Stomach smooth muscle (tissue), 2 donors: Measurements from ENCODE around the gene NRTN.

Experiments used
- H3K27ac ChIP-seq: one replicate; pipeline ENCODE4 v1.7.0; 2013; ENCODE audit warnings: mild to moderate bottlenecking, low read length, inconsistent platforms
- H3K27me3 ChIP-seq, 2 donors: one replicate each; pipeline ENCODE4 v1.7.0; 2013; ENCODE audit warnings: low read length in 2 of 2; ENCODE audit not compliant: insufficient read depth in 2 of 2, control insufficient read depth in 1 of 2
- H3K36me3 ChIP-seq, 2 donors: one replicate each; pipeline ENCODE4 v1.7.0; 2013; ENCODE audit warnings: low read length in 2 of 2; ENCODE audit not compliant: control insufficient read depth in 2 of 2, insufficient read depth in 2 of 2
- H3K4me1 ChIP-seq: one replicate; pipeline ENCODE4 v1.7.0; 2013; ENCODE audit warnings: low read length; ENCODE audit not compliant: control insufficient read depth, insufficient read depth
- H3K4me3 ChIP-seq, 2 donors: one replicate each; pipeline ENCODE4 v1.7.0; 2013; ENCODE audit warnings: low read length in 2 of 2
- H3K9ac ChIP-seq, 2 donors: one replicate each; pipeline ENCODE4 v1.7.0; 2013; ENCODE audit warnings: low read length in 2 of 2, mild to moderate bottlenecking in 1 of 2
- H3K9me3 ChIP-seq, 2 donors: one replicate each; pipeline ENCODE4 v1.7.0; 2013; ENCODE audit warnings: low read length in 2 of 2; ENCODE audit not compliant: control insufficient read depth in 2 of 2
- donor health status: healthy.
- donor health status: Pancreatic carcinoma.

Gene NRTN

GRCh38 chr19:5803752-5804515 is 933 bp upstream of the NRTN start:
- peak overlapping the region; percentile 41 for H3K27ac ChIP-seq
- peak overlapping the region; percentile 29 to 38 for H3K9ac ChIP-seq
- no peaks in the 10 kb centered on the region for H3K36me3 ChIP-seq
- peaks cover 6 to 9% of the 10 kb centered on the region in 2 donors for H3K27me3 ChIP-seq
- peaks cover 28% of the 10 kb centered on the region for H3K4me1 ChIP-seq
- peak overlapping the region; percentile 19 to 67 for H3K4me3 ChIP-seq
- H3K9me3 ChIP-seq: no peaks in the 10 kb centered on the region

DNA sequence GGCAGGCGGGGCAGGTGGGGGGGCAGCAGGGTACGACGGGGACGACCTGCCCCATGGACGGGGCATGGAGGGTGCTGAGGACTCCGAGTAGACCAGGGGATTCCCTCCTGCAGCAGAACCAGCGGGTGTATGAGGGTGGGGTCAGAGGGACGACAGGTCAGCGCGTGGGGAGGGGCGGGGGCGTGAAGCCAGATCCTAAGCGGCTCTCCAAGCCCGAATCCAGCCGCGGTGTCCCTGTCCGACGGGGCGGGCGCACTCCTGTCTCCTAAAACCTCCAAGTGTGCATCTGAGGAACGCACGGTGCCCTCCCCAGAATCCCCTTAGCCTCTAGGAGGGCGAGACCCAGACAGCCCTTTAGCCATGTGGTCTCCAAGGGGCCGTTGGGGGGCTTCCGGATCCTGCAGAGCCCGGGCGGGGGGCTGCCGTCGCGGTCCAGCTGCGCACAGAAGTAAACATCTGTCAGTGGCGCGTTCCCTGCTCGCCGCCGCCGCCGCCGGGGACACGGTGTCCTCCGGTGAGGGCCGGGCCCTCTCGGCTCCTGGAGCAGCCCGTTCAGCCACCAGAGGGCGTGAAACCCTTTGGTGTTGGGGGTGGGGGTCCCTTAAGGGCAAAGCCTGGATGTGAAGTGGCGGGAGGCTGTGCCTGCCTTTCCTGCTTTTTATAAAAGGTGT is 730 bp downstream of the NRTN start:
- H3K4me1 ChIP-seq: peaks cover 24% of the 10 kb centered on the region
- no peaks in the 10 kb centered on the region for H3K9me3 ChIP-seq
- H3K27ac ChIP-seq: peak overlapping the region; percentile 86
- H3K36me3 ChIP-seq: no peaks in the 10 kb centered on the region
- H3K27me3 ChIP-seq: peaks cover 4 to 9% of the 10 kb centered on the region in 2 donors
- H3K9ac ChIP-seq: peak overlapping the region; percentile 51 to 53
- peak overlapping the region; percentile 71 to 74 for H3K4me3 ChIP-seq

GRCh38 chr19:5806133-5806489 is 1.2 kb downstream of the NRTN start:
- Histone ChIP-seq H3K4me1 (peaks cover 23% of the 10 kb centered on the region), H3K9ac (peak overlapping the region; percentile 7 to 29), H3K9me3 (no peaks in the 10 kb centered on the region), H3K36me3 (no peaks in the 10 kb centered on the region), H3K4me3 (peak overlapping the region; percentile 71 to 74), H3K27me3 (peaks cover 4 to 9% of the 10 kb centered on the region in 2 donors), H3K27ac (peak overlapping the region; percentile 86)

DNA sequence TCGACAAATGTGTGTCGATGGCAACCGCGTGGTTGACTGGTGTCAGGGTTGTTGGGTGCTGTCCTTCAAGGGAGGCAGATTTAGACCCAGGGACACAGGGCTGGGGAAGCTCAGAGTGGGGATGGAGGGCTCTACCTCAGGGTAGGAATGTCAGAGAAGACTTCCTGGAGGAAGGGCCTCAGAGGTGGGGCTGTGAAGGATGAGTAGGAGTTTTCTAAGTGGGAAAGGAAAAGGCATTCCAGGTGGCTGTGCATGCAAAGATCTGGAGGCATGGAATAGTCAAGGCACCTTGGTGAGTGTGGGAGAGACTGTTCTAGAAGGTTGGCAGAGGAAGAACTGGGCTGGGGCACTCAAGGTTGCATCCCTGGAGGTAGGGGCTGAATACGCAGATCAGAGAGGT is 2.0 kb downstream of the NRTN start:
- Histone ChIP-seq H3K4me1 (peaks cover 21% of the 10 kb centered on the region), H3K4me3 (no peak overlapping the region), H3K27ac (no peak overlapping the region), H3K27me3 (peaks cover 3 to 9% of the 10 kb centered on the region in 2 donors), H3K36me3 (no peaks in the 10 kb centered on the region), H3K9me3 (no peaks in the 10 kb centered on the region), H3K9ac (no peak overlapping the region)

DNA sequence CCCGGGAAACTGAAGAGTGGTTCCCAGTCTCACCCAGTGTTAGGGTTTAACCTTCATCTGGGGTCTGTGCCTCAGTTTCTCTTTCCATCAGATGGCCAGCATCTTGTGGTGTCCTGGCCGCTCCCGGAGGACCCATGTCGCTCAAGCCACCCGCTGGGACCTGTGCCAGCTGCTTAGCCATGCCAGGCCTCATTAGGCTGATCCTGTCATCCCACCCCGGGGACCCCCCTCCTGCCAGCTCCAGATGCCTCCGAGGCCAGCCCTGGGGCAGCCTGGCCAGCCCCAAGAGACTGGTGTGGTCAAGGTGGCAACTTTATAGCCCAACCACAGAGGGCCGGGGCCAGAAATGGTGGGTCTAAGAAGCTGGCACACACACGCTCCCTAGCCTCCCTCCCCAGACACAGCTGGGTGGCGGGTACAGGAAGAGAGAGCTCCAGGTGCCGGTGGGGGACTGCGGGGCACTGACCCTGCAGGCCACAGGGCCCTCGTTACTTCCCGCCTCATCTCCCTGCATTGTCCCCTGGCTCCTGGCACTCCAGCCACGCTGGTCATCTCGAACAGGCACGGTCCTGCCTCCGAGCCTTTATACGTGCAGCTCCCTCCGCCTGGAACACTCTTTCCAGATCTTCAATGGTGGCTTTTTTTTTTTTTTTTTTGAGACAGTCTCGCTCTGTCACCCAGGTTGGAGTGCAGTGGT is 3.4 kb downstream of the NRTN start:
- peaks cover 0 to 9% of the 10 kb centered on the region in 2 donors for H3K27me3 ChIP-seq

DNA sequence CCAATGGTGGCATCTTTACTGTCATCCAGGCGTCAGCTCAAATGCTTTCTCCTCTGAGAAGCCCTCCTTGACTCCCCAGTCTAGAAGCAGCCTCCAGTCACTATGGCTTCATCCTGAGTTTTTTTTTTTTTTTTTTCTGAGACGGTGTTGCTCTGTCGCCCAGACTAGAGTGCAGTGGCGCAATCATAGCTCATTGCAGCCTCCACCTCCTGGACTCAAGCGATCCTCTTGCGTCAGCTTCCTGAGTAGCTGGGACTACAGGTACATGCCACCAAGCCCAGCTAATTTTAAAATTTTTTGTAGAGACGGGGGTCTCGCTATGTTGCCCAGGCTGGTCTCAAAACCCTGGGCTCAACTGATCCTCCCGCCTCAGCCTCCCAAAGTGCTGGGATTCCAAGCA is 4.2 kb downstream of the NRTN start:
- Histone ChIP-seq H3K9me3 (no peaks in the 10 kb centered on the region), H3K27ac (no peak overlapping the region), H3K9ac (no peak overlapping the region), H3K4me1 (peaks cover 15% of the 10 kb centered on the region), H3K27me3 (peaks cover 0 to 5% of the 10 kb centered on the region in 2 donors), H3K36me3 (no peaks in the 10 kb centered on the region), H3K4me3 (no peak overlapping the region)

More for the DNA sequence above, 3.4 kb downstream of the NRTN start:
- Histone ChIP-seq H3K9me3 (no peaks in the 10 kb centered on the region), H3K4me1 (peaks cover 21% of the 10 kb centered on the region), H3K27ac (no peak overlapping the region), H3K4me3 (no peak overlapping the region), H3K9ac (no peak overlapping the region), H3K36me3 (no peaks in the 10 kb centered on the region)

DNA sequence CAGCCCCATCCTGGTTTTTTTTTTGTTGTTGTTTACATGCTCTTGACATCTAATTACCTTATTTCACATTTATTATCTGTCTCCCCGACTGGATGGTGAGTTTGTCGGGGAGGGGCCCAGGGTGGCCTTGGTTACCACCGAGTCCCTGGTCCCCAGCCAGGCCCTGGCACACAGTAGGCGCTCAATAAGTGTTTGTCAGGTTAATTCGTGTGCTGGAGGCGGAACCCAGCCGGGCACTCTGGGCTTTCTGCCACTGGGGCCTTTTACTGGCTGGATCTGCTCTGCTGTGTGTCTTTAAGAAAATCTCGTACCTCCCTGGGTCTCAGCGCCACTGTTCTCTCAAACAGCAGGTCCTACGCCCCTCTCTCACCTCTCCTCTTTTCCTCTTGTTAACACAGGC is 4.6 kb downstream of the NRTN start:
- Histone ChIP-seq H3K4me3 (no peak overlapping the region), H3K27ac (no peak overlapping the region), H3K4me1 (peaks cover 11% of the 10 kb centered on the region), H3K27me3 (peaks cover 0 to 2% of the 10 kb centered on the region in 2 donors), H3K9me3 (no peaks in the 10 kb centered on the region), H3K36me3 (no peaks in the 10 kb centered on the region), H3K9ac (no peak overlapping the region)

- Histone ChIP-seq H3K36me3 (no peaks in the 10 kb centered on the region), H3K9me3 (no peaks in the 10 kb centered on the region), H3K4me3 (no peak overlapping the region), H3K9ac (no peak overlapping the region), H3K4me1 (peaks cover 4% of the 10 kb centered on the region), H3K27ac (no peak overlapping the region), H3K27me3 (no peaks in the 10 kb centered on the region)
These were observed 6.2 kb downstream of the NRTN start for GRCh38 chr19:5811117-5811516.

DNA sequence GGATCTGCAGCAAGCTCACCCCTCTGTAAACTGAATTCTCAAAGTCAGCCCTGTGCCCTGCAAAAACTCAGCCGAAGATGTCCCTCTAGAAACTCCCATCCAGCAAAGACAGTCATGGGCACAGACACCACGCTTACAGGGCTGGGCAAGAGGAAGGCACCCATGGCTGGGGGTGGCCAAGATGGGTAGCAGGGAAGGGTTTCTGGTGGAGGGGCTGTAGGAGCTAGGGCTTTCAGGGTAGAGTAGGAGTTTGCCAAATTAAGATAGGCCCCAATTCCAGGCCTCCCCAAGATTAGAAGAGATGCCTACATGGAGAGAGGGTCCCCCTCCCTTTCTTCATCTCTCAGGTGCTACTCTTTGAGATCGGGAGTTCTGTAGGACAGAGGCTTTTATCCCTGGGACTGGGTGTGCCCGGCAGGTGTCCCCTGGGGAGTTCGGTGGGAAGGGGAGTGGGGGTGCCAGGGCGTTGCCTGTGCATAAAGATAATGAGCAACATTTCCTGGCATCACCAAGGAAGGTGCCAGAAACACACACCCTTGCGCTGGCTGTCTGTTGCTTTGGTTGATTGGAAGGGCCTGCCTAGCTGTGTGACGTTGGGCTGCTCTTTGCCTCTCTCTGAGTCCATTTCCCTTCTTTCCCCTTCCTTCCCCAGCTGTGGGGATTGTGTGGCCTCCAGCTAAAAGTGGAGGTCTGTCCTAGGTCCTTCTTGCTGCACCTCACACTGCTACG is 9.4 kb downstream of the NRTN start:
- no peaks in the 10 kb centered on the region for H3K27me3 ChIP-seq
- H3K4me3 ChIP-seq: no peak overlapping the region
- no peaks in the 10 kb centered on the region for H3K36me3 ChIP-seq
- no peak overlapping the region for H3K9ac ChIP-seq
- H3K27ac ChIP-seq: no peak overlapping the region
- H3K4me1 ChIP-seq: no peaks in the 10 kb centered on the region
- no peaks in the 10 kb centered on the region for H3K9me3 ChIP-seq

DNA sequence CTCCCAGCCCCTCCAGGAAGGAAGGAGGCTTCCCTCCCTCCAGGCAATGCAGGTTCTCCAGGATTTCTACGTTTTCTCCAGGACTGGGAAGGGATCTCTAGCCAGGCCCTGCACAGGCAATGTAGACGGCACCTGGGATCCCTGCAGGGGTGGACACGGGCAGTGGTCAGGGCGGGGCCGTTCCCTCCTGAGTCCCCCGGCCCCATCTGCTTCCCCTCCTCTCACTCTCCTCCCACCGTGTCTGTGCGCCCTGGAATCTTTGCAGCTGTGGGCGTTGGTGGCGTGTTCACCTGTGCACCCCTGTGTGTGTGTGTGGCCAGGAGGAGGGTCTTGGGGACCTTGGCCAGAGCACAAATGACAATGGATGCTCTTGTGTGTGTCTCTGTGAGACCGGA is 10.0 kb downstream of the NRTN start:
- no peaks in the 10 kb centered on the region for H3K4me1 ChIP-seq
- H3K9me3 ChIP-seq: no peaks in the 10 kb centered on the region
- H3K4me3 ChIP-seq: no peak overlapping the region
- H3K27me3 ChIP-seq: no peaks in the 10 kb centered on the region
- no peaks in the 10 kb centered on the region for H3K36me3 ChIP-seq
- H3K27ac ChIP-seq: no peak overlapping the region
- H3K9ac ChIP-seq: no peak overlapping the region
